HG03469 (cell line): Measurements from ENCODE around the gene IL21.
A peak's percentile ranks its signal among the peaks of the same experiment; 100 is the strongest.

Source experiments
- ATAC-seq: cut with Tn5 transposase; IDR thresholded peaks from one replicate; pipeline ENCODE4 v1.9.1; 2021; ENCODE audit warnings: mild to moderate bottlenecking, moderate library complexity, moderate number of reproducible peaks; ENCODE audit not compliant: unreplicated experiment

The IL21 gene

GRCh38 chr4:122635205-122635604 is 14.3 kb upstream of the IL21 start:
- peak; percentile 44 for ATAC-seq

GRCh38 chr4:122633211-122633610 is 12.3 kb upstream of the IL21 start:
- no peak for ATAC-seq

- ATAC-seq, result peak; percentile 78
These were observed 11.7 kb upstream of the IL21 start for GRCh38 chr4:122632396-122633143.

DNA sequence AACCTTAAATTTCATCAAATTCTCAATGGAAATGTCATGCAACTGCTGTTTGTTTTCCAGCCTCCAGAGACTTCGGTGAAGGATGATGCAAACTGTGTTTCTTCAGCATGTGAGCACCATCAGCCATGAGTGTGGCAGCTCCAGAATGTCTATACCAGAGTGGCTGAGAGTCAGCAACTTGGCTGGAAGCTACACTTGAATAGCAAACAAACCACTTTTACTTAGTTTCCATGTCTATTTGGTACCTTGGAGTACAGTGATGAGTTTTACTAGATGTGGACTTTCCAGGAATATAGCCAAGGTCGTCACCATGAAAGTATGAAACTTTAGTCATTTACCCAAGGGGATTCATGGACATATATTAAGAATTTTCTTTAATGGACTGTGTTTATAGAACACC is 4.3 kb upstream of the IL21 start:
- ATAC-seq, result no peak

GRCh38 chr4:122624205-122624604 is 3.3 kb upstream of the IL21 start:
- ATAC-seq, result no peak

DNA sequence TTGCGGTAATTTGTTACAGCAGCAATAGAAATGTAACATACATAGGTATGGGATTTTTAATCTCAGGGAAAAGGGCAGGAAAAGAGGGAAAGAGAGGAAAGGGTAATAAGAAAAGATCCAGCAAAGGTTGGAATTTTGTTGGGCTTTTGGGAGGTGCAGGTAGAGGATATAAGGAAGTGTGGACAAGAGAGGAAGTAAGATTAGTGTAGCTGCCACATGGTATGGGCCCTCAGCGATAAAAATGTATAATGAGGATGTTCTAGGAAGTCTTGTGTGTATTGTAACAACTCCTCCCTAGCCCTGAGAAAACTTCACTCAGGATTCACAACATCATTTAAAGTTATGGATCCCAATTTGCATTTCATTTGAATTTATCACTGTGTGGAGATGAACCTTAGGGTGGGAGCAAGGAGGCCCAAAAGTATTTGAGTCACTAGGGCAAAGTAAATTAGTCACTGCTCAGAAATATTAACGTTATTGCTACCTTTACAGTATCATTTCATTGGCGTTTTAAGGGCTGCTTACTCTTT is 2.8 kb upstream of the IL21 start:
- ATAC-seq, result no peak

DNA sequence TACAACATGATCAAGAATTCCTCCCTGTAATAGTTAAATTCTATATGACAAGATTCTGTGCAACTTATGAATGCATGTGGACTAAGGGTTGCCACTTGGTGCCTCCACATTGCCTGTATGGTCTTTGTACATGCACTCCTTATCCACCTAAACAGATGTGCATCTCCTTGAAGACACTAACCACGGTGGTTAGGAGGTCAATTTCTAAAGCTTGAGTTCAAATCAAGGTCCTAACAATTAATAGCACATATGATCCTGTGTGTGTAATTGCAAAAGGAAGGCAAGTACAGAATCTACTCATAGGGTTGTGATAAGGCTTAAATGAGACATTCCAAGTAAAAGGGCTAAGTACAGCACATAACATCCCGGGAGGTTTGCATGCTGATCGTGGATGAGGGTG is 1.5 kb upstream of the IL21 start:
- ATAC-seq, result no peak

GRCh38 chr4:122619611-122620010 is 1.3 kb downstream of the IL21 start:
- no peak for ATAC-seq

DNA sequence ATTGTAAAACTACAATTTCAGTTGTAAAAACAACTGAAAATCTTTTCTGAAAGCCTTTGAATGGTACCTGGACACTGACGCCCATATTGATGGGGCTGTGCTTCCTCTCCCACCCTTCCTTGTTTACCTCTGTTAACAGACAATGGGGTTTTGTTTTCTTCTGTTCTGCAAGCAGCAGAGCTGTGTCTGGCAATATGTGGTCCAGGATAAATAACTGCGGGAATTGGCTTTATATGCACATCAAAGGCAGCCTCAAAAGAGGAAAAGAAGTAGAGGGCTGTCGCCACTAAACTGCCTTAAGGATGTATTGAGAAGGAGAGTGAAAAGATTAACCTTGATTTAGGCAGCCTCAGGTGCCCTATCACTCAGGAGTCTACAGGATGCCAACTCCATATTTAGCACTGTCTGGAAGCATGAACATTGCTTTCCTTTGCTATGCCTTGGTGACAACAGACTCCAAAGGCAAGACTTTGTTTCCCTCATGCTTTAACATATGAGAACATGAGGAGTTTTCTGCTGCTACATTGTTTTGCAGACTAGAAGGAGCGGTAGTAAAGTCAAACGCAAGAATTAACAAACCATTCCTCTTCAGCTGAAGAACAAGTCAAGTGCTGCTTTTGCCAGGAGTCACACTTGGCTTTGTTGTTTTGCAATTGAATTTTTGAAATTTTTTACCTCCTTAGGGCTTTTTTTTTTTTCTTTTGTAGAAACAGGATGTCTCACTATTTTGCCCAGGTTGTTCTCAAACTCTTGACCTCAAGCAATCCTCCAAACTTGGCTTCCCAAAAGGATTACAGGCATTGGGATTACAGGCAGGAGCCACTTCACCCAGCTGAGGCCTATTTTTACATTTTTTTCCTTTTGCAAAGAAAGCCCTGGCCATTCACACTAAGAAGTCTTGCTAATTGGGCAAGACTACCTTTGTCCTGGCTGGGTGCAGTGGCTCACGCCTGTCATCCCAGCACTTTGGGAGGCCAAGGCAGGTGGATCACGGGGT is 3.0 kb downstream of the IL21 start:
- ATAC-seq, result no peak

DNA sequence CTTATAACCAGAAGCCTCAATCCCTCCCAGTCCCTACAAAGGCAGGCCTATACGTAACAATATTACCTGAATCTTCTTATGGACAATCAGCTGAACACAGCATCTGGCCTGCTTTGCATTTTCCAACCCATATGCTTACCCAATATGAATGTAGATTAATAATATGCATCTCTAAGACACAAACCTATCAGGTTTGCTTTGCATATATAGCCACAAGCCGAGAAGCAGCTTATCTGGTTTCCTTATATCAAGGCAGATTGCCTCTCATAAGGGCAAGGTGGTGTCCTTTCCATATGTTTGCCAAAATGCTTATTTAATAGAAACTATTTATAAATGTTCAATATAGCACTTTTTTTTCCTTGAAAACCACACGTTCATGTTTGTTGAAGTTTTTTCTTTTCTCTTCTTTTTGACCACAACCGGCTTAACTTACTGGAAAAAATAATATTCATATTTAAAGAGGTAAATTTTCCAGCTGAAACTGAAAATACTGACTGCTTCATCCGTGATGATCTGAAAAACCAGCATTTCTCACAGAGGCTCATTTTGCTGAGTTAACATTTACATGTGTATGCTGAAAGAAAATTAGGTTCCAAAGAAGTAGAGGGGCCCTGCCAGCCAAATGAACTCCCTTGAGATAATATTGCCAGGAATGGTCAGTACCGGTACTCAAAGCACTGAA is 3.8 kb downstream of the IL21 start:
- no peak for ATAC-seq

DNA sequence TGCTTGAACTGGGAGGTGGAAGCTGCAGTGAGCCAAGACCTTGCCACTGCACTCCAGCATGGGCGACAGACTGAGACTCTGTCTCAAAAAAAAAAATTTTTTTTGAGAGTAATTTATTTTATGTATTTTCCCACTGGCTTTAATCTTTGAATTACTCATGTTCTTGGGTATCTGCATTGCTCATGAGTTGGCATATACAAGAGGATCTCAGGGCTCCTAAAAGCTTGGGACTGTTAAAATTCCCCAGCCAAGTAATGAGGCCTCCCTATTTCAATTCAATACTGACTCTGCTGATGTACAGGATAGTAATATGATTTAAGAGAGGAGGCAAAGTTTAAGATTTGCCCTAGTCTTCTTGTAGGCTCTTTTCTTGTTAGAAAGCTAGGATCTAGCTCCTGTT is 6.2 kb downstream of the IL21 start:
- ATAC-seq, result no peak

DNA sequence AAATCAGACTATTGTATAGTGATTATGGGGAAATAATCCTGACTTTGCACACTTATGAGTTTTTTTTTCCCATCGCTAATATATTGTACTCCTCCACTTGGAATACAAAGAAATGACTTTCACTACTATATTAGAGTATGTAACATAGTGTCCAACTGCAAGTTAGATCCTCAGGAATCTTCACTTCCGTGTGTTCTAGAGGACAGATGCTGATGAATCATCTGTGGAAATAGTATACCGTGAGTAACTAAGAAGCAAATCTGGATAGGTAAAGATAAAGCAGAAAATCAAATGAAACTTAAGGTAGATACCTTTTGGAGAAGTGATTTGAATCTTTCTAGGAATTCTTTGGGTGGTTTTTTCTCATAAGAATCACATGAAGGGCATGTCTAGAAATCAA is 8.3 kb downstream of the IL21 start:
- no peak for ATAC-seq

GRCh38 chr4:122606364-122607043 is 14.4 kb downstream of the IL21 start:
- no peak for ATAC-seq

- no peak for ATAC-seq
These were observed 16.7 kb downstream of the IL21 start for GRCh38 chr4:122604146-122604545.

- no peak for ATAC-seq
These were observed 17.7 kb downstream of the IL21 start for GRCh38 chr4:122603156-122603574.

- ATAC-seq, result no peak
These were observed 18.4 kb downstream of the IL21 start for GRCh38 chr4:122602277-122603142.

- no peak for ATAC-seq
These were observed 29.7 kb downstream of the IL21 start for GRCh38 chr4:122591196-122591595.

DNA sequence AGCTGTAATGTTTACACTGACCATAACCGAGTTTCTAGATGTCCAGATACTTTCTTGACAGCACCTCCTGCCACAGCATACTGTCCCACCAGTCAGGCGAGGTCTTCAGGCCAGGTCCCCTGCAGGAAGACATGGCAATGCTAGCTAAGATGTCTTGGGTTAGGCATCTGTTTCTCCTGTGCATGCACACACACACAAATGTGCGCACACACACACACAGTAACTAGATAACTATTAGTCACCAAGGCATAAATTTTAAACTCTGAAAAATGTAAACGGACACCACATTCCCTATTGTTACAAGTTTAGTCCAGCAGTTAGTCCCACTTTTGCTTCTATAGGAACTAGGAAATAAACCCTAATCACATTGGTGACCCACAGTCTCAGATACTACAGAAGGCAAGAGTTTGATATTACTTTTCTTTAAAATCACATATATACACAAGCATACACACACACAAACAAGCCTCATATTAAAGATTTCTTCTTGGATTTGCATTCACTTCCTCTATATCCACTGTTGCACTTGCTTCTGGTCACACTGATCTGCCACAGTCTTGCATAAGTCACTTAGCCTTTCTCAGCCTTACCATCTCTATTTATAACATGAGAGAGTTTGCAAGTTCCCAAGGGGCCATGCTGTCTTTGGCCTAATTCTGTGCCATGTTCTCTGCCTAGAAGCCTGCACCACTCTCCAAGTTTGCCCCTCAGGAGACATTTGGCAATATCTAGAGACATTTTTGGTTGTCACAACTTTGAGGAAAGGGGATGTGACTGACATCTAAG is 32.2 kb downstream of the IL21 start:
- no peak for ATAC-seq

GRCh38 chr4:122584519-122584918 is 36.3 kb downstream of the IL21 start:
- ATAC-seq, result no peak
